Measurements from ENCODE around the gene ZNF831.

Gene ZNF831

GRCh38 chr20:59210186-59210585, 46.6 kb downstream of the ZNF831 start:
- Histone ChIP-seq H3K36me3 (ENCODE audit: control insufficient read depth, insufficient read depth, low read length, severe bottlenecking) (no peaks in the 10 kb centered on the region), H3K9me3 (ENCODE audit: control insufficient read depth, low read length) (no peaks in the 10 kb centered on the region), H3K4me1 (ENCODE audit: control insufficient read depth, insufficient read depth, low read length) (no peaks in the 10 kb centered on the region), H3K9ac (ENCODE audit: low read length) (no peak overlapping the region), H3K4me3 (ENCODE audit: low read length) (no peak overlapping the region), H3K27me3 (replicated peaks; ENCODE audit: control insufficient read depth, insufficient read depth, low read length) (peaks cover 34% of the 10 kb centered on the region)
- no peak for DNase-seq (ENCODE audit: low read depth)

GRCh38 chr20:59211208-59211765, 47.7 kb downstream of the ZNF831 start:
- Histone ChIP-seq H3K9ac (ENCODE audit: low read length) (no peak overlapping the region), H3K27me3 (replicated peaks; ENCODE audit: control insufficient read depth, insufficient read depth, low read length) (peaks cover 34% of the 10 kb centered on the region), H3K4me1 (ENCODE audit: control insufficient read depth, insufficient read depth, low read length) (no peaks in the 10 kb centered on the region), H3K36me3 (ENCODE audit: control insufficient read depth, insufficient read depth, low read length, severe bottlenecking) (no peaks in the 10 kb centered on the region), H3K4me3 (ENCODE audit: low read length) (no peak overlapping the region), H3K9me3 (ENCODE audit: control insufficient read depth, low read length) (no peaks in the 10 kb centered on the region)
- no peak for DNase-seq (ENCODE audit: low read depth)

- Histone ChIP-seq H3K36me3 (ENCODE audit: control insufficient read depth, insufficient read depth, low read length, severe bottlenecking) (no peaks in the 10 kb centered on the region), H3K9ac (ENCODE audit: low read length) (no peak overlapping the region), H3K9me3 (ENCODE audit: control insufficient read depth, low read length) (no peaks in the 10 kb centered on the region), H3K4me3 (ENCODE audit: low read length) (no peak overlapping the region), H3K4me1 (ENCODE audit: control insufficient read depth, insufficient read depth, low read length) (peaks cover 4% of the 10 kb centered on the region), H3K27me3 (replicated peaks; ENCODE audit: control insufficient read depth, insufficient read depth, low read length) (peaks cover 12% of the 10 kb centered on the region)
- no peak for DNase-seq (ENCODE audit: low read depth)
Observed at GRCh38 chr20:59214073-59214472, 50.5 kb downstream of the ZNF831 start.

GRCh38 chr20:59214606-59215547, 51.3 kb downstream of the ZNF831 start:
- peaks cover 10% of the 10 kb centered on the region for H3K27me3 ChIP-seq (replicated peaks; ENCODE audit: control insufficient read depth, insufficient read depth, low read length)
- DNase-seq (ENCODE audit: low read depth), result no peak
- H3K4me1 ChIP-seq (ENCODE audit: control insufficient read depth, insufficient read depth, low read length), result peaks cover 4% of the 10 kb centered on the region
- no peaks in the 10 kb centered on the region for H3K9me3 ChIP-seq (ENCODE audit: control insufficient read depth, low read length)
- H3K9ac ChIP-seq (ENCODE audit: low read length), result no peak overlapping the region
- no peak overlapping the region for H3K4me3 ChIP-seq (ENCODE audit: low read length)
- no peaks in the 10 kb centered on the region for H3K36me3 ChIP-seq (ENCODE audit: control insufficient read depth, insufficient read depth, low read length, severe bottlenecking)

GRCh38 chr20:59217173-59217572, 53.6 kb downstream of the ZNF831 start:
- Histone ChIP-seq H3K4me1 (ENCODE audit: control insufficient read depth, insufficient read depth, low read length) (peaks cover 13% of the 10 kb centered on the region), H3K4me3 (ENCODE audit: low read length) (no peak overlapping the region), H3K9ac (ENCODE audit: low read length) (no peak overlapping the region), H3K9me3 (ENCODE audit: control insufficient read depth, low read length) (no peaks in the 10 kb centered on the region), H3K27me3 (replicated peaks; ENCODE audit: control insufficient read depth, insufficient read depth, low read length) (peaks cover 6% of the 10 kb centered on the region), H3K36me3 (ENCODE audit: control insufficient read depth, insufficient read depth, low read length, severe bottlenecking) (no peaks in the 10 kb centered on the region)
- no peak for DNase-seq (ENCODE audit: low read depth)

GRCh38 chr20:59217794-59218280, 54.2 kb downstream of the ZNF831 start:
- H3K36me3 ChIP-seq (ENCODE audit: control insufficient read depth, insufficient read depth, low read length, severe bottlenecking), result no peaks in the 10 kb centered on the region
- H3K4me3 ChIP-seq (ENCODE audit: low read length), result no peak overlapping the region
- no peak overlapping the region for H3K9ac ChIP-seq (ENCODE audit: low read length)
- H3K9me3 ChIP-seq (ENCODE audit: control insufficient read depth, low read length), result no peaks in the 10 kb centered on the region
- H3K4me1 ChIP-seq (ENCODE audit: control insufficient read depth, insufficient read depth, low read length), result peaks cover 16% of the 10 kb centered on the region
- DNase-seq (ENCODE audit: low read depth), result no peak
- peaks cover 3% of the 10 kb centered on the region for H3K27me3 ChIP-seq (replicated peaks; ENCODE audit: control insufficient read depth, insufficient read depth, low read length)

GRCh38 chr20:59219211-59219610, 55.6 kb downstream of the ZNF831 start:
- DNase-seq (ENCODE audit: low read depth), result no peak
- no peak overlapping the region for H3K9ac ChIP-seq (ENCODE audit: low read length)
- H3K9me3 ChIP-seq (ENCODE audit: control insufficient read depth, low read length), result no peaks in the 10 kb centered on the region
- H3K27me3 ChIP-seq (replicated peaks; ENCODE audit: control insufficient read depth, insufficient read depth, low read length), result peaks cover 15% of the 10 kb centered on the region
- H3K4me1 ChIP-seq (ENCODE audit: control insufficient read depth, insufficient read depth, low read length), result peaks cover 22% of the 10 kb centered on the region
- H3K36me3 ChIP-seq (ENCODE audit: control insufficient read depth, insufficient read depth, low read length, severe bottlenecking), result no peaks in the 10 kb centered on the region
- no peak overlapping the region for H3K4me3 ChIP-seq (ENCODE audit: low read length)

- no peak overlapping the region for H3K9ac ChIP-seq (ENCODE audit: low read length)
- H3K27me3 ChIP-seq (replicated peaks; ENCODE audit: control insufficient read depth, insufficient read depth, low read length), result peaks cover 25% of the 10 kb centered on the region
- peaks cover 22% of the 10 kb centered on the region for H3K4me1 ChIP-seq (ENCODE audit: control insufficient read depth, insufficient read depth, low read length)
- H3K9me3 ChIP-seq (ENCODE audit: control insufficient read depth, low read length), result no peaks in the 10 kb centered on the region
- no peaks in the 10 kb centered on the region for H3K36me3 ChIP-seq (ENCODE audit: control insufficient read depth, insufficient read depth, low read length, severe bottlenecking)
- H3K4me3 ChIP-seq (ENCODE audit: low read length), result no peak overlapping the region
- DNase-seq (ENCODE audit: low read depth), result no peak
Observed at GRCh38 chr20:59220161-59220560, 56.5 kb downstream of the ZNF831 start.

GRCh38 chr20:59221049-59221706, 57.6 kb downstream of the ZNF831 start:
- Histone ChIP-seq H3K9ac (ENCODE audit: low read length) (peak overlapping the region; percentile 77), H3K4me1 (ENCODE audit: control insufficient read depth, insufficient read depth, low read length) (peaks cover 22% of the 10 kb centered on the region), H3K36me3 (ENCODE audit: control insufficient read depth, insufficient read depth, low read length, severe bottlenecking) (no peaks in the 10 kb centered on the region), H3K9me3 (ENCODE audit: control insufficient read depth, low read length) (no peaks in the 10 kb centered on the region), H3K4me3 (ENCODE audit: low read length) (no peak overlapping the region), H3K27me3 (replicated peaks; ENCODE audit: control insufficient read depth, insufficient read depth, low read length) (peaks cover 33% of the 10 kb centered on the region)
- DNase-seq (ENCODE audit: low read depth), result peak; percentile 1

- Histone ChIP-seq H3K27me3 (replicated peaks; ENCODE audit: control insufficient read depth, insufficient read depth, low read length) (peaks cover 39% of the 10 kb centered on the region), H3K9ac (ENCODE audit: low read length) (peak overlapping the region; percentile 77), H3K9me3 (ENCODE audit: control insufficient read depth, low read length) (no peaks in the 10 kb centered on the region), H3K4me1 (ENCODE audit: control insufficient read depth, insufficient read depth, low read length) (peaks cover 22% of the 10 kb centered on the region), H3K4me3 (ENCODE audit: low read length) (peak overlapping the region; percentile 77), H3K36me3 (ENCODE audit: control insufficient read depth, insufficient read depth, low read length, severe bottlenecking) (no peaks in the 10 kb centered on the region)
- DNase-seq (ENCODE audit: low read depth), result peak; percentile 13
Observed at GRCh38 chr20:59221707-59222252, 58.2 kb downstream of the ZNF831 start.
